Lower leg skin (tissue), 4 donors: Measurements from ENCODE around the gene MACO1. TPM values are rescaled to one million over a fixed set of nuclear protein-coding genes. Genes with fewer than 3 reads are reported as not detected.
A peak's percentile ranks its signal among the peaks of the same experiment; 100 is the strongest.

Experiments
- DNase-seq, 2 donors: peaks; one replicate each; pipeline ENCODE4 v3.0.0-alpha.2; 2019; ENCODE audit warnings: low spot score in 2 of 2
- H3K4me3 ChIP-seq: fragments of 200-600 bp; sonication (generic); 2 replicates; pipeline ENCODE4 v1.5.1; 2017; ENCODE audit warnings: mild to moderate bottlenecking, low read depth; ENCODE audit not compliant: poor library complexity, severe bottlenecking
- CTCF ChIP-seq, 3 donors: fragments of 450-650 bp; IDR thresholded peaks; one replicate each; pipeline ENCODE4 v1.5.1; 2016; ENCODE audit warnings: antibody characterized with exemption in 3 of 3, mild to moderate bottlenecking in 3 of 3, moderate library complexity in 2 of 3
- POLR2A ChIP-seq, 2 donors: fragments of 450-650 bp; IDR thresholded peaks; one replicate each; pipeline ENCODE4 v1.6.1; 2016 to 2017; ENCODE audit warnings: antibody characterized with exemption in 2 of 2, mild to moderate bottlenecking in 1 of 2, moderate library complexity in 1 of 2
- WGBS, 2 donors: methylation state at CpG; one replicate each; pipeline ENCODE4 v1.1.5; 2018; 5-methylcytosine and 5-hydroxymethylcytosine counted together
- intact Hi-C: fragments of 100-400 bp; cut with DNase I; formaldehyde crosslinking; loops from one replicate; pipeline ENCODE4 v1.15.0; 2023; ENCODE audit warnings: low total_unique reads
- total RNA-seq, 4 donors: library from RNA; depleted of rRNA; stranded (reverse); fragments of >200 nt; gene quantifications; one replicate each; pipeline ENCODE4 v1.1.0, GENCODE V29; 2016

Gene MACO1
- total RNA-seq, 4 donors from 2014 or later = 14.2 to 20.4 (median 16.4) TPM

GRCh38 chr1:25427696-25428095 is 3.0 kb upstream of the MACO1 start:
- no peak for TF ChIP-seq POLR2A (IDR thresholded peaks at IDR 0.05)
- WGBS, 2 donors = 96 to 100% methylated on average over 1 of the region's 1 CpG
- no peak for DNase-seq
- intact Hi-C loops = no loop called here
- H3K4me3 ChIP-seq = no peak overlapping the region

- no peak overlapping the region for H3K4me3 ChIP-seq
- intact Hi-C loops = no loop called here
- WGBS, 2 donors = 90 to 95% methylated on average over 7 of the region's 7 CpGs
- TF ChIP-seq CTCF (IDR thresholded peaks at IDR 0.05) (no peak), POLR2A (IDR thresholded peaks at IDR 0.05) (no peak)
- DNase-seq = no peak
Measured at GRCh38 chr1:25428475-25429166, 2.1 kb upstream of the MACO1 start.

GRCh38 chr1:25430967-25431881 is 527 bp downstream of the MACO1 start:
- TF ChIP-seq CTCF (IDR thresholded peaks at IDR 0.05) = no peak
- TF ChIP-seq POLR2A (IDR thresholded peaks at IDR 0.05) = no peak
- H3K4me3 ChIP-seq = peak overlapping the region; percentile 92
- intact Hi-C loops = no loop called here
- WGBS, 2 donors = 0% methylated on average over 4 to 25 of the region's 89 CpGs
- DNase-seq = no peak

- WGBS, 2 donors = 15 to 18% methylated on average over 6 of the region's 6 CpGs
- intact Hi-C loops = no loop called here
- no peak for TF ChIP-seq CTCF (IDR thresholded peaks at IDR 0.05)
- TF ChIP-seq POLR2A (IDR thresholded peaks at IDR 0.05) = no peak
- no peak overlapping the region for H3K4me3 ChIP-seq
- DNase-seq = no peak
Measured at GRCh38 chr1:25431955-25432719, 1.4 kb downstream of the MACO1 start.

GRCh38 chr1:25432749-25433388 is 2.2 kb downstream of the MACO1 start:
- intact Hi-C loops = no loop called here
- DNase-seq = no peak
- WGBS, 2 donors = 62 to 71% methylated on average over 6 of the region's 6 CpGs
- no peak for TF ChIP-seq POLR2A (IDR thresholded peaks at IDR 0.05)
- TF ChIP-seq CTCF (IDR thresholded peaks at IDR 0.05) = no peak
- no peak overlapping the region for H3K4me3 ChIP-seq
